GM13976 (cell line): Measurements from ENCODE around the gene GALNT18.

ENCODE experiments used
- DNase-seq: peaks from one replicate; pipeline ENCODE4 v3.0.0; 2012; ENCODE audit warnings: low spot score
- in situ Hi-C: fragments of 300-500 bp; cut with MboI; formaldehyde crosslinking; loops from one replicate; pipeline ENCODE4 v1.12.0; 2022; ENCODE audit warnings: low sequenced_read_pairs, mixed read lengths, inconsistent platforms; ENCODE audit not compliant: unreplicated experiment
- TF ChIP-seq, protein P1 (sequence below): IDR thresholded peaks from 2 replicates; pipeline ENCODE4 v1.5.1; 2012; ENCODE audit warnings: borderline replicate concordance, mild to moderate bottlenecking; ENCODE audit not compliant: insufficient read depth; ENCODE audit errors: extremely low read depth, missing control alignments, control extremely low read depth

GALNT18 gene

DNA sequence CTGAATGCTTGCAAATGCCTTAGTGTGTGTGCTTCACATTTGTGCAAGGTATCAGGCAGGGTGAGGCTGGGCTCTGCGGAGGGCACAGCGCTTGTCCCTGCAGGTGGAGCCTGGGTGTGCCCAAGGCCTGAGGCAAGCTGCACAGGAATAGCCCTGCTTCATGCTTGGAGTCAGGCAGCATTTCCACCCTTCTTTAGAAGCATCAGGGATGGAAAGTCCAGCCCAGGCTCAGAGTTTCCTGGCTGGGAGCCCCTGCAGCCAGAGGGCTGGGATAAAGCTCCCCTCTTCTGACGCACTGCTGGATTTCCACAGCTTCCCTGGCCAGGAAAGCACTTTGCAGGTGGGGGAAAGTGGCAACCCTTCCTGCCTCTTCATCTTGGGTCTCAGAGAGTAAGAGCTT lies 63.4 kb downstream of the GALNT18 start:
- in situ Hi-C loops, result no loop called here
- TF ChIP-seq, protein P1, sequence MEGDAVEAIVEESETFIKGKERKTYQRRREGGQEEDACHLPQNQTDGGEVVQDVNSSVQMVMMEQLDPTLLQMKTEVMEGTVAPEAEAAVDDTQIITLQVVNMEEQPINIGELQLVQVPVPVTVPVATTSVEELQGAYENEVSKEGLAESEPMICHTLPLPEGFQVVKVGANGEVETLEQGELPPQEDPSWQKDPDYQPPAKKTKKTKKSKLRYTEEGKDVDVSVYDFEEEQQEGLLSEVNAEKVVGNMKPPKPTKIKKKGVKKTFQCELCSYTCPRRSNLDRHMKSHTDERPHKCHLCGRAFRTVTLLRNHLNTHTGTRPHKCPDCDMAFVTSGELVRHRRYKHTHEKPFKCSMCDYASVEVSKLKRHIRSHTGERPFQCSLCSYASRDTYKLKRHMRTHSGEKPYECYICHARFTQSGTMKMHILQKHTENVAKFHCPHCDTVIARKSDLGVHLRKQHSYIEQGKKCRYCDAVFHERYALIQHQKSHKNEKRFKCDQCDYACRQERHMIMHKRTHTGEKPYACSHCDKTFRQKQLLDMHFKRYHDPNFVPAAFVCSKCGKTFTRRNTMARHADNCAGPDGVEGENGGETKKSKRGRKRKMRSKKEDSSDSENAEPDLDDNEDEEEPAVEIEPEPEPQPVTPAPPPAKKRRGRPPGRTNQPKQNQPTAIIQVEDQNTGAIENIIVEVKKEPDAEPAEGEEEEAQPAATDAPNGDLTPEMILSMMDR, result no peak
- DNase-seq, result no peak

DNA sequence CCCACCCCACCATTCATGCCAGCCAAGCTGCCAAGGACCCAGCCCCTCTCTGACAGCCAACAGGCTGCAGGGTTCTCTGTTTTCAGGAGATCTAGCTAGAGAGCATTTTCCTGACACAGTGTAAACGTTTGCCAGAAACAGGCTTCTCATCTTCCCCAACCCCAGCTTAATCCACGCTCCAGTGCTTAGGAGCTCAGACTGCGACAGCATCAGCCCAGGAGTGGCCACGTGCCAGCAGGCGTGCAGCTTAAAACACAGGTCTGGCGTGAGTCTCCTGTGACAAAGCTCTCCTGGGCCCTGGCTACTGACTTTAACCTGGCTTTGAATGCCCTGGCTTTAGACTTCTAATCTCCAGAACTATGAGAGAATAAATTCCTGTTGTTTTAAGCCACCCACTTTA lies 66.6 kb downstream of the GALNT18 start:
- in situ Hi-C loops, result no loop called here
- no peak for DNase-seq
- TF ChIP-seq, protein P1, result no peak

DNA sequence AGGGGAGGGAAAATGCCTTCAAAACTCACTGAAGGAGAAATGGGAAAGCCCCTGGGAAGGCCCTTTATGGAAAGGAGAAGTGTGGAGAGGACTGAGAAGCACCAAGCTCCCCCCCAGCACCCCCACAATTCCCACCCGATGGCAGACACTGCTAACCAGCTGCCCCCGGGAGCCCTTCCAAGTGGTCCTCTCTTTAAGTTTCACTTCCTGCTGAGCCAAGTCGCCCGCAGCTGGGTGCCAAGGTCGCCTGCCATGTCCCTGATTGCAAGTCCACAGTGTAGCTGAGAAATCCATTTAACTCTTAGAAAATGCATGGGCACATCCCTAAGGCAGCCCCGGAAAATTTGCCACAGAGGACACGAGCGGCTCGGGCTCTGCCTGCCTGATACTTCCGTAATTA lies 68.2 kb downstream of the GALNT18 start:
- TF ChIP-seq, protein P1, result no peak
- no peak for DNase-seq
- in situ Hi-C loops, result no loop called here

- TF ChIP-seq, protein P1, result no peak
- in situ Hi-C loops, result no loop called here
- DNase-seq, result no peak
Measured at GRCh38 chr11:11552529-11553087, 69.2 kb downstream of the GALNT18 start.

GRCh38 chr11:11550534-11550933 lies 71.3 kb downstream of the GALNT18 start:
- DNase-seq, result no peak
- TF ChIP-seq, protein P1, result no peak
- in situ Hi-C loops, result no loop called here

- TF ChIP-seq, protein P1, result no peak
- no peak for DNase-seq
- in situ Hi-C loops, result no loop called here
Measured at GRCh38 chr11:11545285-11546275, 76.2 kb downstream of the GALNT18 start.

DNA sequence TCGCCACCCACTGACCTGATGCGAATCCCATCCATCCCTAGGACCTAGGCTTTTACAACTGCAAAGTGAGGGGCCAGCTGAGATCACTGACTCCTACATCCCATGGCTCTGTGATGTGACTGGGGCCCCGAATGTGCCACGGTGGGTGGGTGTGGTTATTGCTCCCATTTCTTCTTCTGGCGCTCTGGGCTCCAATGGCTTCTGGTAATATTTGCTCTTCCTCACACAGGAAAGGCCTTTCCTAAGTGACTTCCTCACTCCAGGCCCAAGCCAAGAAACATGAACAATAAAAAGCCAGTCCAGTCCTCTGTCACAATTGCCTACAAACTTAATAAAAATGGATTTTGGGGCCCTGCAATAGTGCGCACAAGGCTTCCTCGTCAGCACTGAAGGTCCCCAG lies 78.1 kb downstream of the GALNT18 start:
- TF ChIP-seq, protein P1, result no peak
- in situ Hi-C loops, result no loop called here

More for the DNA sequence above, 78.1 kb downstream of the GALNT18 start:
- DNase-seq, result no peak
